Measurements from ENCODE around the gene NKX2-3.

Gene NKX2-3

GRCh38 chr10:99539120-99539519 is 6.4 kb downstream of the NKX2-3 start:
- no peak for DNase-seq (ENCODE audit: low spot score)

- no peak for DNase-seq (ENCODE audit: low spot score)
Measured at GRCh38 chr10:99539820-99540219, 7.1 kb downstream of the NKX2-3 start.

DNA sequence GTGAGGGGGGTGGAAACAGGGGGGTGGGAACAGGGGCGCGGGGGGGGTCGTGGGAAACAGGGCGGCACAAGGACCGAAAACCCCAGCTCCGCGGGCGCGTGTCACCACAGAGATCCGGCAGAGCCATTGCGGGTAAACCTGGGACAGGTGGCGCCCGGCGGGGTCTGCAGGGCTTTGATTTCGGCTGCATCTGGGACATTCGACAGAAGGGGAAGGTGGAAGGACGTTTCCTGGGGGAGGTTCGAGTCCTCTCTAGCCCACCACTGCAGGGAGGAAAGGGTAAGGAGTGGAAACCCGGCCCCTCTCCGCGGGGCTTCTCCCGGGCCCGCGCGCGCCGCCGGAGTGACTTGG is 7.5 kb downstream of the NKX2-3 start:
- no peak for DNase-seq (ENCODE audit: low spot score)

DNA sequence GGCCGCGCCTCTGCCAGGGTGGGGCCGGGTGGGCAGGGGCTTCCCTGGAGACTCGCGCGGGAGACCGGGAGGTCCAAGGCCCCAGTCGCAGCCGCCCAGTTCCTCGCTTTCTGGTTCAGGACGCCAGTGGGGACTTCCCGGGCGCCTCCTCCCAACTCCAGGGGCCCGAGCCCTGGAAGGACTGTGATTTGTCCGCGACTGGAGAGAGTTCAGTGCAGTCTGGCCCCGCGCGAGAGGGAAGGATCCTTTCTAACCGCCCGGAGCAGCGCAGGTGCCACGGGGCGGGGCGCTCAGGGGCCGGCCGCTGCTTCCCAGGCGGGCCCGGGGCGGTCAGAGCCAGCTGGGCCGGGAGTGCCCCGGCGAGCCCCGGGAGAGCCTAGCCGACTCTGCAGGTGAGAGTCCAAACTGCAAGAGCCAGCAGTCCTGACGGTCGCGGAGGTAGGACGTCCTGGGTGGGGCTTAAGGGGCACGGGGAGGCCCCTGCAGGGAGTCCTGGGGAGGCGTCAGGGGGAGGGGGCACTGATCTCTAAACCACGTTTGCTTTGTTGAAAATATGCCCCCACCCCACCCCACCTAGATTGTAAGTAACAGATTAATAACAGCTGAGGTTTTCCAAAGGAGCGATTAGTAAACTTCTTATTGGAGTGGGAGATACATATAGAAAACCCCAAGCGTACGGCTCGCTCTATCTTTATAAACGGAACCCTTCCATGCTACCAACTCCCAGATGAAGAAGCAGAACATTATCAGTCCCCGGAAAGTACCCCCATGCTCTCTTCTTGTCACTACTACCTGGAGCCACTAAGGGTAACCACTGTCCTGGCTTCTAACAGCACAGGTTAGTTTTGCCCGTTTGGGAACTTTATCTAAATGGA is 8.2 kb downstream of the NKX2-3 start:
- no peak for DNase-seq (ENCODE audit: low spot score)

- no peak for DNase-seq (ENCODE audit: low spot score)
Measured at GRCh38 chr10:99544322-99544721, 11.6 kb downstream of the NKX2-3 start.

- no peak for DNase-seq (ENCODE audit: low spot score)
Measured at GRCh38 chr10:99548041-99548530, 15.3 kb downstream of the NKX2-3 start.

GRCh38 chr10:99551158-99551557 is 18.4 kb downstream of the NKX2-3 start:
- no peak for DNase-seq (ENCODE audit: low spot score)

- no peak for DNase-seq (ENCODE audit: low spot score)
Measured at GRCh38 chr10:99551616-99552015, 18.9 kb downstream of the NKX2-3 start.

DNA sequence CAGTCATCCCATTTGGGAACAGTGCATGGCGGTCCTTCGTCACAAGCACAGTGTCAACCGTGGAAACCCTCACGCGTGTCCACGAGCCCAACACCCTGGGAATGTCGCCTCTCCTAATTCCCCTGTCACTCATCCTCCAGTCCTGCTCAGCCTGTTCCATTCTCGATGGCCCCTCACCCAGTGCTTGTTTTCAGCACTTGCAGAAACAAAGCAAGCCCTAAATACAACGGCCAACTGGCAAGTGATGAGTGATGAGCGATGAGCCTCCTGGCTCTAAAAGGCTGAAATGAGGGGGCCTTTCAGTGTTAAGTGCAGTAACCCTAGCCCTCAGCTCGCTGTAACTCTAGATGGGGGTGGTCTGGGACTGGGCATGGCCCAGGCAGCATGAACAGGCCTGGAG is 22.6 kb downstream of the NKX2-3 start:
- DNase-seq (ENCODE audit: low spot score), result no peak

GRCh38 chr10:99555825-99556523 is 23.2 kb downstream of the NKX2-3 start:
- no peak for DNase-seq (ENCODE audit: low spot score)

DNA sequence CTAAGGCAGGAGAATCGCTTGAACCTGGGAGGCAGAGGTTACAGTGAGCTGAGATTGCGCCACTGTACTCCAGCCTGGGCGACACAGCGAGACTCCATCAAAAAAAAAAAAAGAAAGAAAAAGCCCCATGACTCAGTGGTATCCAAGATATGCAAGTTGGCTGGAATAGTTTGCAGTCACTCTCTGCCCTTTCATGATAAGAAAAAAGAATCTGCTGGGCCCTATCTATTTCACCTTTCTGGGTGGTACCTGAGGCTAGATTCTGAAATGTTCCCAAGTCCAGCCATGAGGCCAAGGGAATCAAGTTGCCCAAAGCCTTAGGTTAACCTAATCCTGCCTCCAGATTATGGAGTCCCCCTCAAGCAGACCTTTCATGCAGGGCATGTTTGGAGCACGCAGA is 24.3 kb downstream of the NKX2-3 start:
- DNase-seq (ENCODE audit: low spot score), result no peak

GRCh38 chr10:99558708-99559107 is 26.0 kb downstream of the NKX2-3 start:
- DNase-seq (ENCODE audit: low spot score), result no peak

DNA sequence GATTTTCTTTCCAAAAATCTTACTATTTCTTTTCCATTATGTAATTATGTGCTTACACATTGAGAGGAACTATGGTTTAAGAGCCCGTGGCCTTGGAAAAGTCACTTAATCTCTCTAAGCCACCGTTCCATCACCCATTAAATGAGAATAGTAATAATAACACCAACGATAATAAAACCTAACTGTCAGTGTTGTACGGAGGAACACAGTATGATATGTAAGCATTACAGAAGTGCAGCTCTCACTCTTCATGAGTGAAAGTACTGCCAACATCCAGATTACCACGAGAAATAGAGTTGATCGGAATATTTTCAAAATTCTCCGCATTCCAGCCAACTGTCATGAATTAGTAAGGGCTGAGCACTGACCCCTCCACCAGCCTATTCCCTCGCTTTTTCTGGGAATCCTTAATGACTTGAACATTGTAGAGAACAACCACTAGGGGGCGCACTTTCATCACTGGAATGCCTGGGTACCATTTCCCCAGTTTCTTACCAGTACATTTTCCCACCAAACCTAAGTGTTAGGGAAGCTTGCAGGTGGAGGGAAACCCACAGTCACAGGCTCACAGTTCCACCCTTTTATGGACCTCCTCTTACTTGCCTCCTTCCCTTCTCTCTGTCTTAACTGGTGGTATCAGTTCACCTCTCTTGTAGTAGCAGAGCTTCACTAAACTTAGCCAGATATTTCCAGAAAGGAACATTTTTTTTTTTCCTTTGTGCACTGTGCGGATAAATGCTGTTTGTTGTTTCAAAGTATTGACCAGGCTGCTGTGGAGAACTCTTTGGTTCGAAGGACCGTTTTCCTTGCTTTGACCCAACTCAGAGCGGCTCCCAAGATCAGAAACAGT is 27.8 kb downstream of the NKX2-3 start:
- peak; percentile 44 for DNase-seq (ENCODE audit: low spot score)

DNA sequence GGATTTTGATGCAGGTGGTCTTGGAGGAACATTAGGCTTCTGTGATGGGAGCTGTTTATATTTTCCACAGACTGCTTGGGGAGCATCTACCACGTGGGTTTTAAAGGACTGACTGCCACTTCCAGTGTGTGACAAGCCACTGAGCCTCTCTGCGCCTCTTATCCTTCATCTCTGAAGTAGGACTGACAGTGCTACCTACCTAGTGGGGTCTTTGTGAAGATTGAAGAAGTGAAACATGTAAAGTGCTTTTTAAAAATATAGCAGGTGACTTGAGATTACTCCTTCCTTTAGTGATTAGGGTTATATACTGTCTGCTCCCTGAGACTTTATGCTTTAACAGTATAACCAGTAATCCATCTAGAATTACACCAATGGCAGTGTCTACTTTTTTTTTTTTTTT is 29.9 kb downstream of the NKX2-3 start:
- DNase-seq (ENCODE audit: low spot score), result no peak

- DNase-seq (ENCODE audit: low spot score), result no peak
Measured at GRCh38 chr10:99564361-99564760, 31.6 kb downstream of the NKX2-3 start.

GRCh38 chr10:99565166-99565565 is 32.4 kb downstream of the NKX2-3 start:
- no peak for DNase-seq (ENCODE audit: low spot score)

- DNase-seq (ENCODE audit: low spot score), result no peak
Measured at GRCh38 chr10:99569253-99569939, 36.7 kb downstream of the NKX2-3 start.

- peak; percentile 76 for DNase-seq (ENCODE audit: low spot score)
Measured at GRCh38 chr10:99569961-99570360, 37.2 kb downstream of the NKX2-3 start.

GRCh38 chr10:99571816-99572215 is 39.1 kb downstream of the NKX2-3 start:
- DNase-seq (ENCODE audit: low spot score), result no peak

DNA sequence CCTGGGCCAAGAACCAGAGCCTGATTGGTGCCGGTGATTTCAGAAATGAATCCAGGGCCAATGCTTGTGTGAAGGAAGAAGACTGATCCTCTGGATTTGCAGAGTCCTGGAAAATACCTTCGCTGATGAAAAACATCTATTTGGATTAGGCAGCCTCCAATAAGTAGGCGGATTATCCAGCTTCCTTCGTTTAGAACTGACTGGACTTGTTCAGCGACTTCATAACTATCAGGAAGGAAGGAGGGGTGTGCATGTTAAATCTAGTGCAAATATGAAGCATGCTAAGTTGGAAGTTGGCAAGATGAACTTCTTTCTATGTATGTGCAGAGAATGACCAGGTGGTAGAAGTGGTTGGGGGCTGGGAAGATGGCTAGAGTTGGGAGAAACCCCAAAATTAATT is 41.0 kb downstream of the NKX2-3 start:
- DNase-seq (ENCODE audit: low spot score), result no peak

GRCh38 chr10:99579971-99580370 is 47.2 kb downstream of the NKX2-3 start:
- DNase-seq (ENCODE audit: low spot score), result no peak

DNA sequence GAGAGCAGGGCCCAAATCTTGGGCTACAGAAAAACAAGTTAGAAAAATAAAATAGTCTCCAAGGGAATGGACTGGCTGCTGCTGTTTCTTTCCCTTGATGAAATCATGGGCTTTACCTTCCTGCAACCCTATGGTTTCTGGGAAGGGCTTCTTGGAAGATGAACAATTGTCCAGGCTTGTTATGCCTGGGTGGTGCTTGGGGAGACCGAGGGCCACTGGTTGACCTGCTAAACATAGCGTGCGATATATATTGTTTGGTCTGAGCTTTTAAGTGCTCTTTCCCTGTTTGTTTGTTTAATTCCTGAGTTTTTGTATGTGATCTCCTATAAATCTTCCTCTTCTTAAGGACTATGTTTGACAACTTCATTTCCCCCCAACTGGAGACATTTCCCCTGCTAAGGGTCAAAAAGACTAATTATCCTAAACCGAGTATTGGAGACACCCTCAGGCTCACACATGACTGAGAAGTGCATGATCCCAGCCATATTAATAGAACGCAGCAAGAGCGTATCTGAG is 49.6 kb downstream of the NKX2-3 start:
- DNase-seq (ENCODE audit: low spot score), result no peak
